WTC11 (cell line): ENCODE measurements around the gene XRN1. TPM values are rescaled to one million over a fixed set of nuclear protein-coding genes. Genes with fewer than 3 reads are reported as not detected.

ENCODE experiments used
- ATAC-seq: fragments of 200-7000 bp; cut with Tn5 transposase; 2 replicates; pipeline ENCODE4 v1.10.0; 2021; ENCODE audit warnings: mild to moderate bottlenecking, moderate library complexity
- CTCF ChIA-PET: fragments of 300-600 bp; sonication (Branson Sonifier 250); formaldehyde crosslinking; loops from one replicate; lab custom pipeline; 2021; ENCODE audit warnings: antibody characterized with exemption; lab: Charles Lee
- POLR2A ChIA-PET: fragments of 350-600 bp; sonication (Branson Sonifier 250); formaldehyde crosslinking; loops from one replicate; lab custom pipeline; 2021; ENCODE audit warnings: antibody characterized with exemption; lab: Charles Lee
- DNase-seq: peaks from one replicate; pipeline ENCODE4 v3.0.0; 2021; ENCODE audit warnings: low spot score
- H3K27ac Mint-ChIP-seq: 2 replicates; pipeline ENCODE4 v1.8.0; 2021; ENCODE audit warnings: mixed read lengths
- H3K27me3 Mint-ChIP-seq: 2 replicates; pipeline ENCODE4 v1.8.0; 2021; ENCODE audit warnings: low read depth, mild to moderate bottlenecking, moderate library complexity, mixed read lengths
- H3K36me3 Mint-ChIP-seq: 2 replicates; pipeline ENCODE4 v1.8.0; 2021; ENCODE audit warnings: mixed read lengths
- H3K4me1 Mint-ChIP-seq: 2 replicates; pipeline ENCODE4 v1.8.0; 2022; ENCODE audit warnings: mixed read lengths
- H3K4me3 Mint-ChIP-seq: 2 replicates; pipeline ENCODE4 v1.8.0; 2021; ENCODE audit warnings: mild to moderate bottlenecking, moderate library complexity, mixed read lengths
- H3K9me3 Mint-ChIP-seq: 2 replicates; pipeline ENCODE4 v1.8.0; 2021; ENCODE audit warnings: mixed read lengths
- CREB1 ChIP-seq: sonication (generic); formaldehyde crosslinking; IDR thresholded peaks from 2 replicates; pipeline ENCODE4 v1.8.0; 2023; ENCODE audit warnings: mild to moderate bottlenecking, missing genetic modification reagents
- ESRRA ChIP-seq: sonication (generic); formaldehyde crosslinking; IDR thresholded peaks from 2 replicates; pipeline ENCODE4 v1.8.1; 2022; ENCODE audit warnings: mild to moderate bottlenecking, missing genetic modification reagents, borderline replicate concordance
- FOXJ3 ChIP-seq: sonication (generic); formaldehyde crosslinking; IDR thresholded peaks from 2 replicates; pipeline ENCODE4 v1.9.0; 2021; ENCODE audit warnings: missing genetic modification reagents, mild to moderate bottlenecking, borderline replicate concordance
- FOXK1 ChIP-seq: sonication (generic); formaldehyde crosslinking; IDR thresholded peaks from 2 replicates; pipeline ENCODE4 v1.8.0; 2022; ENCODE audit warnings: mild to moderate bottlenecking, moderate library complexity, missing genetic modification reagents
- FOXP4 ChIP-seq: sonication (generic); formaldehyde crosslinking; IDR thresholded peaks from 2 replicates; pipeline ENCODE4 v1.8.0; 2022; ENCODE audit warnings: mild to moderate bottlenecking, missing genetic modification reagents
- GTF2I ChIP-seq: fragments of 250-450 bp; sonication (Bioruptor Pico); conservative IDR thresholded peaks from 2 replicates; pipeline ENCODE4 v1.4.0; 2021; ENCODE audit warnings: mild to moderate bottlenecking
- HMGA2 ChIP-seq: fragments of 250-450 bp; sonication (Bioruptor Pico); IDR thresholded peaks from 2 replicates; pipeline ENCODE4 v1.4.0; 2021; ENCODE audit warnings: mild to moderate bottlenecking, moderate library complexity
- IRF1 ChIP-seq: sonication (generic); formaldehyde crosslinking; IDR thresholded peaks from 2 replicates; pipeline ENCODE4 v1.8.0; 2023; ENCODE audit warnings: missing genetic modification reagents
- KAT7 ChIP-seq: sonication (generic); formaldehyde crosslinking; IDR thresholded peaks from 2 replicates; pipeline ENCODE4 v1.8.1; 2023; ENCODE audit warnings: missing genetic modification reagents, mild to moderate bottlenecking, borderline replicate concordance
- MYBL2 ChIP-seq: sonication (generic); formaldehyde crosslinking; IDR thresholded peaks from 2 replicates; pipeline ENCODE4 v1.8.1; 2023; ENCODE audit warnings: mild to moderate bottlenecking, moderate library complexity, missing genetic modification reagents
- NFATC4 ChIP-seq: fragments of 250-450 bp; sonication (Bioruptor Pico); IDR thresholded peaks from 2 replicates; pipeline ENCODE4 v1.9.0; 2021; ENCODE audit warnings: mild to moderate bottlenecking
- NR2C2 ChIP-seq: sonication (generic); formaldehyde crosslinking; IDR thresholded peaks from 2 replicates; pipeline ENCODE4 v1.8.0; 2022; ENCODE audit warnings: mild to moderate bottlenecking, missing genetic modification reagents
- RORB ChIP-seq: fragments of 250-450 bp; sonication (Bioruptor Pico); IDR thresholded peaks from 2 replicates; pipeline ENCODE4 v1.9.0; 2021; ENCODE audit warnings: mild to moderate bottlenecking
- SMAD3 ChIP-seq: sonication (generic); formaldehyde crosslinking; IDR thresholded peaks from 2 replicates; pipeline ENCODE4 v1.8.0; 2022; ENCODE audit warnings: missing genetic modification reagents, mild to moderate bottlenecking, borderline replicate concordance
- SMAD4 ChIP-seq: sonication (generic); formaldehyde crosslinking; IDR thresholded peaks from 2 replicates; pipeline ENCODE4 v1.8.0; 2022; ENCODE audit warnings: mild to moderate bottlenecking, missing genetic modification reagents
- SOX15 ChIP-seq: fragments of 250-450 bp; sonication (Bioruptor Pico); IDR thresholded peaks from 2 replicates; pipeline ENCODE4 v1.9.0; 2021; ENCODE audit warnings: mild to moderate bottlenecking
- SP1 ChIP-seq: sonication (generic); formaldehyde crosslinking; conservative IDR thresholded peaks from 2 replicates; pipeline ENCODE4 v1.8.1; 2022; ENCODE audit warnings: missing genetic modification reagents
- ZNF219 ChIP-seq: sonication (generic); formaldehyde crosslinking; IDR thresholded peaks from 2 replicates; pipeline ENCODE4 v1.8.0; 2023; ENCODE audit warnings: missing genetic modification reagents, mild to moderate bottlenecking, borderline replicate concordance
- ZNF423 ChIP-seq: fragments of 250-450 bp; sonication (Bioruptor Pico); IDR thresholded peaks from 2 replicates; pipeline ENCODE4 v2.1.2; 2022; ENCODE audit warnings: mild to moderate bottlenecking, moderate library complexity
- total RNA-seq: library from RNA; stranded (reverse); gene quantifications from 3 replicates; pipeline ENCODE4 v1.2.3, GENCODE V29; 2021
- TF ChIP-seq, protein P1 (sequence below): sonication (generic); formaldehyde crosslinking; IDR thresholded peaks from 2 replicates; pipeline ENCODE4 v1.8.0; 2022; ENCODE audit warnings: mild to moderate bottlenecking, missing genetic modification reagents
- TF ChIP-seq, protein P2 (sequence below): sonication (generic); formaldehyde crosslinking; IDR thresholded peaks from 2 replicates; pipeline ENCODE4 v1.8.1; 2022; ENCODE audit warnings: mild to moderate bottlenecking, missing genetic modification reagents, moderate library complexity, borderline replicate concordance
- TF ChIP-seq, protein P3 (sequence below): sonication (generic); formaldehyde crosslinking; IDR thresholded peaks from 2 replicates; pipeline ENCODE4 v1.8.0; 2022; ENCODE audit warnings: mild to moderate bottlenecking, missing genetic modification reagents
- TF ChIP-seq, protein P4 (sequence below): sonication (generic); formaldehyde crosslinking; IDR thresholded peaks from 2 replicates; pipeline ENCODE4 v1.8.1; 2023; ENCODE audit warnings: mild to moderate bottlenecking, missing genetic modification reagents
- TF ChIP-seq, protein P5 (sequence below): sonication (generic); formaldehyde crosslinking; IDR thresholded peaks from 2 replicates; pipeline ENCODE4 v1.8.1; 2022; ENCODE audit warnings: low read depth, missing genetic modification reagents, borderline replicate concordance

XRN1 gene
- total RNA-seq, 1 experiment from 2014 or later = 19.2 TPM

- no peak for DNase-seq
- Mint-ChIP-seq H3K4me3 (no peak overlapping the region), H3K36me3 (no peaks in the 10 kb centered on the region), H3K4me1 (no peaks in the 10 kb centered on the region), H3K27me3 (no peaks in the 10 kb centered on the region), H3K27ac (no peak overlapping the region), H3K9me3 (peaks cover 4% of the 10 kb centered on the region; the same call in 1 of the 2 replicates)
- TF ChIP-seq NFATC4 (CRISPR knock-in tag) (no peak), NR2C2 (CRISPR knock-in tag) (no peak), SP1 (no peak), FOXJ3 (no peak), GTF2I (no peak), IRF1 (CRISPR knock-in tag) (no peak), FOXK1 (CRISPR knock-in tag) (no peak), RORB (CRISPR knock-in tag) (no peak), FOXP4 (CRISPR knock-in tag) (no peak), MYBL2 (CRISPR knock-in tag) (no peak), SOX15 (CRISPR knock-in tag) (no peak), SMAD3 (CRISPR knock-in tag) (no peak), ZNF219 (no peak)
- TF ChIP-seq, protein P1, sequence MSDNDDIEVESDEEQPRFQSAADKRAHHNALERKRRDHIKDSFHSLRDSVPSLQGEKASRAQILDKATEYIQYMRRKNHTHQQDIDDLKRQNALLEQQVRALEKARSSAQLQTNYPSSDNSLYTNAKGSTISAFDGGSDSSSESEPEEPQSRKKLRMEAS = no peak
- TF ChIP-seq, protein P2, sequence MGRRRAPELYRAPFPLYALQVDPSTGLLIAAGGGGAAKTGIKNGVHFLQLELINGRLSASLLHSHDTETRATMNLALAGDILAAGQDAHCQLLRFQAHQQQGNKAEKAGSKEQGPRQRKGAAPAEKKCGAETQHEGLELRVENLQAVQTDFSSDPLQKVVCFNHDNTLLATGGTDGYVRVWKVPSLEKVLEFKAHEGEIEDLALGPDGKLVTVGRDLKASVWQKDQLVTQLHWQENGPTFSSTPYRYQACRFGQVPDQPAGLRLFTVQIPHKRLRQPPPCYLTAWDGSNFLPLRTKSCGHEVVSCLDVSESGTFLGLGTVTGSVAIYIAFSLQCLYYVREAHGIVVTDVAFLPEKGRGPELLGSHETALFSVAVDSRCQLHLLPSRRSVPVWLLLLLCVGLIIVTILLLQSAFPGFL = no peak
- TF ChIP-seq, protein P3, sequence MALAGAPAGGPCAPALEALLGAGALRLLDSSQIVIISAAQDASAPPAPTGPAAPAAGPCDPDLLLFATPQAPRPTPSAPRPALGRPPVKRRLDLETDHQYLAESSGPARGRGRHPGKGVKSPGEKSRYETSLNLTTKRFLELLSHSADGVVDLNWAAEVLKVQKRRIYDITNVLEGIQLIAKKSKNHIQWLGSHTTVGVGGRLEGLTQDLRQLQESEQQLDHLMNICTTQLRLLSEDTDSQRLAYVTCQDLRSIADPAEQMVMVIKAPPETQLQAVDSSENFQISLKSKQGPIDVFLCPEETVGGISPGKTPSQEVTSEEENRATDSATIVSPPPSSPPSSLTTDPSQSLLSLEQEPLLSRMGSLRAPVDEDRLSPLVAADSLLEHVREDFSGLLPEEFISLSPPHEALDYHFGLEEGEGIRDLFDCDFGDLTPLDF (CRISPR knock-in tag) = no peak
- TF ChIP-seq, protein P4, sequence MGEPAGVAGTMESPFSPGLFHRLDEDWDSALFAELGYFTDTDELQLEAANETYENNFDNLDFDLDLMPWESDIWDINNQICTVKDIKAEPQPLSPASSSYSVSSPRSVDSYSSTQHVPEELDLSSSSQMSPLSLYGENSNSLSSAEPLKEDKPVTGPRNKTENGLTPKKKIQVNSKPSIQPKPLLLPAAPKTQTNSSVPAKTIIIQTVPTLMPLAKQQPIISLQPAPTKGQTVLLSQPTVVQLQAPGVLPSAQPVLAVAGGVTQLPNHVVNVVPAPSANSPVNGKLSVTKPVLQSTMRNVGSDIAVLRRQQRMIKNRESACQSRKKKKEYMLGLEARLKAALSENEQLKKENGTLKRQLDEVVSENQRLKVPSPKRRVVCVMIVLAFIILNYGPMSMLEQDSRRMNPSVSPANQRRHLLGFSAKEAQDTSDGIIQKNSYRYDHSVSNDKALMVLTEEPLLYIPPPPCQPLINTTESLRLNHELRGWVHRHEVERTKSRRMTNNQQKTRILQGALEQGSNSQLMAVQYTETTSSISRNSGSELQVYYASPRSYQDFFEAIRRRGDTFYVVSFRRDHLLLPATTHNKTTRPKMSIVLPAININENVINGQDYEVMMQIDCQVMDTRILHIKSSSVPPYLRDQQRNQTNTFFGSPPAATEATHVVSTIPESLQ (CRISPR knock-in tag) = no peak
- ChIA-PET CTCF (no interaction called here), POLR2A (no interaction called here)
- ATAC-seq = no peak
Measured at GRCh38 chr3:142468456-142468855, 20.6 kb upstream of the XRN1 start.

- Mint-ChIP-seq H3K9me3 (no peaks in the 10 kb centered on the region), H3K27me3 (no peaks in the 10 kb centered on the region), H3K4me1 (no peaks in the 10 kb centered on the region), H3K4me3 (no peak overlapping the region), H3K27ac (no peak overlapping the region), H3K36me3 (no peaks in the 10 kb centered on the region)
- ATAC-seq (no peak), DNase-seq (no peak)
- TF ChIP-seq GTF2I = no peak
- no peak for TF ChIP-seq ZNF423 (CRISPR knock-in tag)
- no peak for TF ChIP-seq SP1
- ChIA-PET POLR2A (no interaction called here), CTCF (no interaction called here)
Measured at GRCh38 chr3:142467768-142468167, 19.9 kb upstream of the XRN1 start.

DNA sequence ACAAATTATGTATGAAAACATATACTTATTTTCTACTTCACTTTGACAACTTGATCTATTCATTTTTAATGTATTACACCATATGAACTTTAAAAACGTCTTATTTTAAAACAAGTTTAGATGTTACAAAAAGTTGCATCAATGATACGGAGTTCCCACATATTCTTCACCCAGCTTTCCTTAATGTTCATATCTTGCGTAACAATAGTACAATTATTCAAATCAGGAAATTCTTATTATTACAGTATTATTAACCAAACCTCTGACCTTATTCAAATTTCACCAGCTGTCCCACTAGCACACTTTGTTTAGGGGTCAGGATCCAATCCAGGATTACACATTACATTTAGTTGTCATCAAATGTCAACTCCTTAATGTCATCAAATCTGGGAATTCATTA, 12.9 kb upstream of the XRN1 start:
- TF ChIP-seq ESRRA (no peak), SMAD4 (CRISPR knock-in tag) (no peak), CREB1 (CRISPR knock-in tag) (no peak), HMGA2 (no peak), FOXP4 (CRISPR knock-in tag) (no peak), KAT7 (CRISPR knock-in tag) (no peak)
- TF ChIP-seq, protein P5, sequence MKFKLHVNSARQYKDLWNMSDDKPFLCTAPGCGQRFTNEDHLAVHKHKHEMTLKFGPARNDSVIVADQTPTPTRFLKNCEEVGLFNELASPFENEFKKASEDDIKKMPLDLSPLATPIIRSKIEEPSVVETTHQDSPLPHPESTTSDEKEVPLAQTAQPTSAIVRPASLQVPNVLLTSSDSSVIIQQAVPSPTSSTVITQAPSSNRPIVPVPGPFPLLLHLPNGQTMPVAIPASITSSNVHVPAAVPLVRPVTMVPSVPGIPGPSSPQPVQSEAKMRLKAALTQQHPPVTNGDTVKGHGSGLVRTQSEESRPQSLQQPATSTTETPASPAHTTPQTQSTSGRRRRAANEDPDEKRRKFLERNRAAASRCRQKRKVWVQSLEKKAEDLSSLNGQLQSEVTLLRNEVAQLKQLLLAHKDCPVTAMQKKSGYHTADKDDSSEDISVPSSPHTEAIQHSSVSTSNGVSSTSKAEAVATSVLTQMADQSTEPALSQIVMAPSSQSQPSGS = no peak
- no peak for DNase-seq

More for the DNA sequence above, 12.9 kb upstream of the XRN1 start:
- POLR2A ChIA-PET = no interaction called here
- ATAC-seq = no peak
- no peak overlapping the region for H3K4me3 Mint-ChIP-seq
- CTCF ChIA-PET = no interaction called here
- no peaks in the 10 kb centered on the region for H3K9me3 Mint-ChIP-seq
- no peaks in the 10 kb centered on the region for H3K4me1 Mint-ChIP-seq
- no peaks in the 10 kb centered on the region for H3K27me3 Mint-ChIP-seq
- H3K27ac Mint-ChIP-seq = no peak overlapping the region
- peaks cover 4% of the 10 kb centered on the region for H3K36me3 Mint-ChIP-seq
